Effector memory CD8-positive, alpha-beta T cell (primary cell): ENCODE data around the gene BACH2.
A peak's percentile ranks its signal among the peaks of the same experiment; 100 is the strongest.

Experiments used
- ATAC-seq: fragments of 150-1000 bp; cut with Tn5 transposase; replicated peaks from 2 replicates; pipeline ENCODE4 v1.10.0; 2021; ENCODE audit warnings: mild to moderate bottlenecking, moderate library complexity
- DNase-seq, 3 experiments: peaks; one replicate each; pipeline ENCODE4 v3.0.0; 2021
- H3K27ac Mint-ChIP-seq, 2 donors: one replicate each; pipeline ENCODE4 v1.8.0; 2022; ENCODE audit warnings: mild to moderate bottlenecking in 2 of 2, mixed read lengths in 2 of 2, moderate library complexity in 2 of 2
- H3K27me3 Mint-ChIP-seq, 2 donors: one replicate each; pipeline ENCODE4 v1.8.0; 2022; ENCODE audit warnings: mixed read lengths in 2 of 2
- H3K36me3 Mint-ChIP-seq: one replicate; pipeline ENCODE4 v1.8.0; 2022; ENCODE audit warnings: mild to moderate bottlenecking, moderate library complexity, mixed read lengths; ENCODE audit not compliant: insufficient read depth
- H3K4me1 Mint-ChIP-seq, 2 donors: one replicate each; pipeline ENCODE4 v1.8.0; 2022; ENCODE audit warnings: low read depth in 2 of 2, mixed read lengths in 2 of 2
- H3K4me3 Mint-ChIP-seq, 2 donors: one replicate each; pipeline ENCODE4 v1.8.0; 2022; ENCODE audit warnings: mild to moderate bottlenecking in 2 of 2, mixed read lengths in 2 of 2, moderate library complexity in 2 of 2
- H3K9me3 Mint-ChIP-seq, 2 donors: one replicate each; pipeline ENCODE4 v1.8.0; 2022; ENCODE audit warnings: mixed read lengths in 2 of 2

Gene BACH2

DNA sequence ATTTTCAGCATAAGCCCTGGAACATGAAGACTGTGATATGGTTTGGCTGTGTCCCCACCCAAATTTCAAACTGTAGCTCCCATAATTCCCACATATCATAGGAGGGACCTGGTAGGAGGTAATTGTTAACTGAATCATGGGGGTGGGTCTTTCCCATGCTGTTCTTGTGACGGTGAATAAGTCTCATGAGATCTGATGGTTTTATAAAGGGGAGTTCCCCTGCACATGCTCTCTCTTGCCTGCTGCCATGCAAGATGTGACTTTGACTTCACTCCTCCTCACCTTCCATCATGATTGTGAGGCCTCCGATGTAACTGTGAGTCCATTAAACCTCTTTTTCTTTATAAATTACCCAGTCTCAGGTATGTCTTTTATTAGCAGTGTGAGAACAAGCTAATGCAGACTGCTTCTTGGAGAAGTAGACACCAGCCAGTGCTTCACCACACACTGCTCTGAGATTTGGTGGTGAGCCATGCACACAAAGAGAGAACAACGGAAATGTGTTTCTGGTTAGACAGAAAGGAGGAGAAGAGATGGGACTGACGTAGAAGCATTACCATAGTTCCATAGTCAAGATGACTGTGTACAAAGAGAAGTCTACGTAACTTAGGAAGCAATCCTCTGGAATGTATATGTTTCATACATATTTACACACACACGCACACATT lies 97.8 kb downstream of the BACH2 start:
- DNase-seq = no peak
- Mint-ChIP-seq H3K27ac (no peak overlapping the region), H3K9me3 (no peaks in the 10 kb centered on the region), H3K36me3 (no peaks in the 10 kb centered on the region), H3K4me3 (no peak overlapping the region), H3K4me1 (peaks cover 7 to 8% of the 10 kb centered on the region in 2 donors), H3K27me3 (no peaks in the 10 kb centered on the region)
- ATAC-seq = no peak

DNA sequence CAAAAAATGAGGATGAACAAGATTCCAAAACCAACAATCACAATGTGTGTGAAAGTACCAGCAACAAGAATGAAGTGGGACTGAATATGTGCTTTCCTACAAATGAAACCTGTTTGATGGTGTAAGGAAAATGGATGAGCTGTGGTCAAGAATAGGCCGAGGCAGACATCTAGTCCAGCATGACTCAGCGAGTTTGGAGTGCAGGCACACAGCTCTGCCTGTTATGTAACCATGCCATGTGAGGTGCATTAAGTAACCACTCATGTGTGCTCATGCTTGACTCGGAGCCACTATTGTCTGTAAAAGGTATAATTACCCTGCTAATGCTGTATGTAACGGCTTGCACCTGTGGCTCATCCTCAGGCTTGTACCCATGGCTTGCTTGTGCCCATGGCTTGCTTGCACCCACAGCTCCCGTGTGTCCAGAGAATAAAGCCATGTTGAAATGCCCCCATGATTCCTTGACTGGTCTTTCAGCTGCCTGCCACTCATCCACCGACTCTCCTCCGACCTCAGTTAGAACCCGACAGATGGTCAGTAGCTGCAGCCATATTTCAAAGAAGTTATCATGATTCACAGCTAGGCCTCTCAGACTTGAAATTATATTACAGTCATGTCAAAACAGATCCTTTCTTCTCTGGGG lies 98.7 kb downstream of the BACH2 start:
- ATAC-seq = no peak
- no peaks in the 10 kb centered on the region for H3K9me3 Mint-ChIP-seq
- no peak overlapping the region for H3K4me3 Mint-ChIP-seq
- DNase-seq = no peak
- no peaks in the 10 kb centered on the region for H3K36me3 Mint-ChIP-seq
- no peak overlapping the region for H3K27ac Mint-ChIP-seq
- H3K4me1 Mint-ChIP-seq = peaks cover 7 to 8% of the 10 kb centered on the region in 2 donors
- H3K27me3 Mint-ChIP-seq = no peaks in the 10 kb centered on the region

DNA sequence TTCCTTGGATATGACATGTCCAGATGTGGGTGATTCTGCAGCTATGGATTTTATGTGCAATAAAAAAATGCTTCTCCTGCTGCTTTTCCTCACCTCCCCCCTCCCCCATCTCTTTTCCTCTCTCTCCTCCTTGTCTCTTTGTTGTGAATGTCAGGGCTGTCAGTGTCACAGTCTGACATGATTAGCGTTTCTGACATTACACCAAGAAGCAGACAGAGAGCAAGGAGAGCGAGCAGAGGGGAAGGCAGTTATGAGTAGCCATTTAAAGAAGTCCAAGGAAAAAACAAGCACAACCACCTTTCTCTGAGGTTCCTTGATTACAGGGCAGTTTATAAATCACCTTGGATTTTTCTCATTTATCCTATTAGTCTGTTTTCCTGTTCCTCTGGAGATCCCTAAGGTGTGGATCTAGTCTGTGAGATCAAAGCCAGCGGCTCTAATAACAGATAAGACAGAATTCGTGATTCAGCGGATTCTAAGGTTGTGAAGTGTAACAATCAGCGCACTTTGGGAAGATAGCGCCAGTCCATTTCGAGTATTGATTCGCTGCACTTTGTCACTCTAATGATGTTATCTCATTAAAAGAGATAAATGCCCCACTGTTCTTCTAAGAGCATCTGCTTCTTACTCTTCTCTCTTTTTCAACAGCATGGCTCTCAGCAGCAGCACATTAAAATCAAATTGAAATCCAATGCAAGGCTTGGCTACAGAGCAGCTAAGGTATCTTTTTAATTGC lies 101.4 kb downstream of the BACH2 start:
- H3K9me3 Mint-ChIP-seq = no peaks in the 10 kb centered on the region

DNA sequence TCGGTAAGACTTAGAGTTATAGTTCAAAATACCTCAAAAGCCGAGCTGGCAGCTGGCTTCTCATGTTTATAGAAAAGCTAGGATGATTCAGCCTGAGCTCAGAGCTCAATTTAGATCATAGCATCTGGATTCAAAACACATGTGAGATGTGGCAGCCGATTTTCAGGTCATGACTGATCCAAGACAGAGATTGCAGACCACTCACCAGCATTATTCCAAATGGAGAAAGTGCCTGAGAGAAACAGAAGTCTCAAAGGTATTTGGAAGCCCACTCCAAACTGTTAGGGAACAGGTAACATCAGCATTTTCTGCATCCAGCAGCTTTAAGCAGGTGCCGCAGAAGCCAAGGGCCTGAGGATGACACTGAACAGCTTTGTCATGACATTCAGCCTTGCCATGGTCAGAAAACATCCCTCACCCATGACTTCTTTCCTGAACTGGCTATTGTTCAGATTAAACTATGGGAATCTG lies 102.2 kb downstream of the BACH2 start:
- no peaks in the 10 kb centered on the region for H3K36me3 Mint-ChIP-seq
- peaks cover 0 to 4% of the 10 kb centered on the region in 2 donors for H3K4me1 Mint-ChIP-seq
- DNase-seq (no peak), ATAC-seq (no peak)
- no peaks in the 10 kb centered on the region for H3K9me3 Mint-ChIP-seq
- no peak overlapping the region for H3K4me3 Mint-ChIP-seq
- H3K27ac Mint-ChIP-seq = no peak overlapping the region
- H3K27me3 Mint-ChIP-seq = no peaks in the 10 kb centered on the region

More for the DNA sequence above, 101.4 kb downstream of the BACH2 start:
- H3K27me3 Mint-ChIP-seq = no peaks in the 10 kb centered on the region
- DNase-seq (no peak), ATAC-seq (no peak)
- H3K36me3 Mint-ChIP-seq = no peaks in the 10 kb centered on the region
- no peak overlapping the region for H3K27ac Mint-ChIP-seq
- peaks cover 0 to 4% of the 10 kb centered on the region in 2 donors for H3K4me1 Mint-ChIP-seq
- H3K4me3 Mint-ChIP-seq = no peak overlapping the region

DNA sequence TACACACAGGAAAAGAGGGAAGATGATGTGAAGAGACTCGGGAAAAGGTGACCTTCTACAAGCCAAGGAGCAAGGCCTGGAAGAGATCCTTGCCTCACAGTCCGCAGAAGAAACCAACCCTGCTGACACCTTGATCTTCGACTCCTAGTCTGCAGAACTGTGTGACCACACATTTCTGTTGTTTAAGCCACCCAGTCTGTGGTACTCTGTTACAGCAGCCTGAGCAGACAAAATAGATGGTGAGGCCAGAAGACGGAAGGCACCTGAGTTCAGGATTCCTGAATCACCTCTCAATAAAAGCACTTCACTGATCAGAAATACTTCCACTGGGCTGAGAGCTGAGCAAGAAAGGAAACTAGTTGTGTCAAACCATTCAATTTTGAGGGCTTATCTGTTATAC lies 103.3 kb downstream of the BACH2 start:
- H3K36me3 Mint-ChIP-seq = no peaks in the 10 kb centered on the region
- H3K27me3 Mint-ChIP-seq = no peaks in the 10 kb centered on the region
- H3K4me3 Mint-ChIP-seq = no peak overlapping the region
- H3K4me1 Mint-ChIP-seq = peaks cover 0 to 4% of the 10 kb centered on the region in 2 donors
- DNase-seq = no peak
- H3K27ac Mint-ChIP-seq = no peak overlapping the region
- no peaks in the 10 kb centered on the region for H3K9me3 Mint-ChIP-seq
- no peak for ATAC-seq

DNA sequence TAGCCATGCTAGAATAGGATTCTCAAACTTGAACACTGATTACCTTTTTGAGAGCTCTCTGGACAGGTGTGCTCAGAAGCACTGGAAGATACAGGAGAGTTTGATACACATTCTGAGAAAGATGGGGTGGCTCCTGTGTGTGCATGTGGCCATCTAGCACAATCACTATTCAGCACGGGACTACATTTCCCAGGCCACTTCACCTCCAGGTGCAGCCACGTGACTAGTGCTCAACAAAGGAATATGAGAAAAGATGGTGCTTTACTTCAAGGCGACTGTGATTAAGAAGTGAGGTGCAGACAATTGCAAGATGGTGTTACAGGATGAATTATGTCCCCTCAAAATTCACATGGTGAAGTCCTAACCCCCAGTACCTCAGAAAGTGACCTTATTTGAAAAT lies 103.8 kb downstream of the BACH2 start:
- H3K27ac Mint-ChIP-seq = peak overlapping the region in 1 of 2 donors; percentile 51
- no peaks in the 10 kb centered on the region for H3K27me3 Mint-ChIP-seq
- H3K36me3 Mint-ChIP-seq = no peaks in the 10 kb centered on the region
- no peaks in the 10 kb centered on the region for H3K9me3 Mint-ChIP-seq
- peaks cover 0 to 4% of the 10 kb centered on the region in 2 donors for H3K4me1 Mint-ChIP-seq
- DNase-seq (no peak), ATAC-seq (no peak)
- no peak overlapping the region for H3K4me3 Mint-ChIP-seq

DNA sequence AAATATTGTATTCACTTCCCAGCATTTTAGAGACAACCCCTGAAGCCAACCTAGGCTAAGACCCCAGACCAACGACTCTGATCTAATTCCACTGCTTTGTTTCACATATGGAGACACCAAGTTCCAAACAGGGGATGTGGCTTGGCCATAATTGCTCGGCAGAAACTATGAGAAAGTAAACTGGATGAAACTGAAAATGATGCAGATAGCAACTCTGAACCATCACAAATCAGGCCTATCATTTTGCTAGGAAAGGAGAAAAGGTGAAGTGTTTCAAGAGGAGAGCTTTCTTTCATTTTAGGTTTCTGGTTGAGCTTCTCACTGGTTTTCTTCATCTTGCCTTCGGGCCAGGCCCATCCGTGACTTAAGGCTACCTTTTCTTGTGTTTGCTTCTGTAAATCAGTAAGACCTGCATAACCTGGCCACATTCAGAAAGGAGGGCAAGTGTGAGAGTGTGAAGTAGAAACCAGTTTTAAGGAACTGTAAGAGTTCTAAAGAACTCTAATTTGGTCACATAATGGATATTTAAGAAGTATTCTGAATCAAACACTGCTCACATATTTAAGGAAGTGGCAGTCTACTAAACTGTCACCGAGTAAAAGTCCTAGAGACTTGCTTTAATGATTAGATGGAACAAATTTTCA lies 105.8 kb downstream of the BACH2 start:
- ATAC-seq (no peak), DNase-seq (no peak)
- Mint-ChIP-seq H3K4me1 (peaks cover 6 to 9% of the 10 kb centered on the region in 2 donors), H3K36me3 (no peaks in the 10 kb centered on the region), H3K27ac (no peak overlapping the region), H3K4me3 (no peak overlapping the region), H3K9me3 (no peaks in the 10 kb centered on the region), H3K27me3 (no peaks in the 10 kb centered on the region)

DNA sequence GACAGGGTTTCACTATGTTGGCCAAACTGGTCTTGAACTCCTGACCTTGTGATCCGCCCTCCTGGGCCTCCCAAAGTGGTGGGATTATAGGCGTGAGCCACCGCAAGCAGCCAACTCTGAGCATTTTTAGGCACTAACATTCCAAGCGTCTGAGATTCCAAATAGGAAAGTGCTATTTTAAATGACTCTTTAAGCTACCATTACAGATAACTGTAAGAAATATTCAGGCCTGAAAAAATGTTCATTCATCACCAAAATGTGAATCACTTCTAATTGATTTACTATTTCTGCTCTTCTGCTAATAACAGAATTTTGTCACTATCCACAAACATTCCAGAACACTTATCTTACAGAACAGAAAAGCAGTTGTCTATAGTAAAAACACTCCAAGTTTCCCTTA lies 106.5 kb downstream of the BACH2 start:
- Mint-ChIP-seq H3K9me3 (no peaks in the 10 kb centered on the region), H3K27me3 (no peaks in the 10 kb centered on the region), H3K4me1 (peaks cover 5 to 6% of the 10 kb centered on the region in 2 donors), H3K36me3 (no peaks in the 10 kb centered on the region), H3K4me3 (no peak overlapping the region), H3K27ac (no peak overlapping the region)
- ATAC-seq = no peak
- DNase-seq = no peak

DNA sequence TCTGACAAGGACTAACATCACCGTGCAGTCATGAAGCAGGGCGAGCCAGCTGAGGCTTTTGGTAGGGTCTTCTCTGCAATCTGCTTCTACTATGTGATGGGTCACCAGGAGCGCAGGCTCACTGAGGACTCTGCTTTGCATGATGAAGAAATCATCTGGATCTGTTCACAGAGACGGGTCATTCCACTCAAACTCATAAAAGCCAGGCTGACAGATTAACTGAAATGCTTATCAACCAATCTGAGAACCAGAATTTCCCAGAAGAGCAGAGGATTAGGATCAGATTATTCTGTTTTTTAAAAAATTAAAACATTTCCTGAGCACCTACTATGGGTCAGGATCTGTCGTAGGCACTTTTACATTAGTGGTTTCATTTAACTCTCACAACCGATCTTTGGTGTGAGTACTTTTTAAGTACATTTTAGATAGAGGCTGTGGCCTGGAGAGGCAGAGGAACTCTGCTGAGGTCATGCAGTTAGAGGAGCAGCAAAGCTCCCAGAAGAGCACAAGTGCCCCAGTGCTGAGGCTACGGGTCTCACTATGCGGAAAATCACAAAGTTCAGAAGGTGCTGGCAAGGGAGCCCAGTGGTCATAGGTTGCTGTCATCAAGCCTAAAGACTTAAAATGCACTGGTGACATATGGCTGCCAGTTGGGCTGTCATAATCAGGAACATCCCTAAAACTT lies 109.1 kb downstream of the BACH2 start:
- Mint-ChIP-seq H3K9me3 (no peaks in the 10 kb centered on the region), H3K36me3 (no peaks in the 10 kb centered on the region), H3K27me3 (no peaks in the 10 kb centered on the region), H3K27ac (peak overlapping the region in 1 of 2 donors; percentile 46), H3K4me3 (peak overlapping the region in 1 of 2 donors; percentile 48), H3K4me1 (peaks cover 5 to 6% of the 10 kb centered on the region in 2 donors)
- no peak for ATAC-seq
- DNase-seq = no peak

DNA sequence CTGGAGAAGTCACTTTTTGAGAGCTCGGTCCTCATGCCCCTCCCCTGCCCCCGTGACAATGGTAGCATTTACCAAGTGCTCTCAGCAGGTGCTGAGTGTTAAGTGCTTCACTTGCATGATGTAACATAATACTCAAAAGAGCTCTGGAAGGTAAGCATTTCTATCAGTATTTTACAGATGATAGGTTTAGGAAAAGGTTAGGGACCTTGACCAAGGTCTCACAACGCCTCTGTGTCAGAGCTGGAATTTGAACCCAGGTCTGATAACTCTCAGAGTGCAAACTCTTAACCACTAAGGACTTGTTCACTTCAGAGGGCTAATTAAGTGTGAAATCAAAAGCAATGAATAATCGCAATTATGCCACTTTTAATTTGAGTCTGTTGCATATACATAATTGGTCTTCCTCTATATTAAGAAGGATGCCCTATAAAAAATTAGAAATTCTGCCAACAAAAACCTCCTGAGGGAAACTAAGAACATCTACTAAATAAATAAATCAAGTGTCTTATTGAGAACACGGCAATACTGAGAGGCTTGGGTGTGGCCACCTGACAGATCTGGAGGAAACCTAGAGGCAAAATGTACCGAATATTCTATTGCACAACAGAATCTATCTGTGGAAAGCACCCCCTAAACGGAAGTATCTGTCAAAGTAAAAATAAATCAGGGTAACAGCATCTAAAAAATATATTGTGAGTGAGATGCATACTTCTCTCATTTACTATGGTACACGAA lies 109.8 kb downstream of the BACH2 start:
- ATAC-seq (peak; percentile 67), DNase-seq (no peak)
- peaks cover 5 to 6% of the 10 kb centered on the region in 2 donors for H3K4me1 Mint-ChIP-seq
- H3K27me3 Mint-ChIP-seq = no peaks in the 10 kb centered on the region
- peak overlapping the region in 1 of 2 donors; percentile 48 for H3K4me3 Mint-ChIP-seq
- no peaks in the 10 kb centered on the region for H3K36me3 Mint-ChIP-seq
- H3K9me3 Mint-ChIP-seq = no peaks in the 10 kb centered on the region
- peak overlapping the region in 1 of 2 donors; percentile 46 for H3K27ac Mint-ChIP-seq

DNA sequence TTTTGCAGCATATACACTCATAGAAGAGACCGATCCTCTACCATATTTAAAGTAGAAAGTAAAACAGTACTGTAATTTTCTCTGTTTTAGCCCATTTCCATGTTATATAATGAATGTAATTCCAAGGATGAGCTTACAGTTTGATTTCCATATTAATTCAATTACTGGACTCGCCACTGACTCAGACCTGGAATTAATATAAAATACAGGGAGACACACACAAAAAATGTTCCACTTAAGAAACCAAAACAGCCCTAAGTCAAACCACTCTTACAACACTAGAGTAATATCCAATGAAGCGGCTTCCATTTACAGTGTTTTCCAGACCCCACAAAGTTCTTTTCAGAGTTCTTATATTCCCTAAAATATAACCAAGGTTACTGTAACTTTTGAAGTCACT lies 110.6 kb downstream of the BACH2 start:
- Mint-ChIP-seq H3K27me3 (no peaks in the 10 kb centered on the region), H3K4me1 (peaks cover 5 to 6% of the 10 kb centered on the region in 2 donors), H3K36me3 (no peaks in the 10 kb centered on the region), H3K9me3 (no peaks in the 10 kb centered on the region), H3K27ac (no peak overlapping the region), H3K4me3 (no peak overlapping the region)
- DNase-seq (no peak), ATAC-seq (no peak)

DNA sequence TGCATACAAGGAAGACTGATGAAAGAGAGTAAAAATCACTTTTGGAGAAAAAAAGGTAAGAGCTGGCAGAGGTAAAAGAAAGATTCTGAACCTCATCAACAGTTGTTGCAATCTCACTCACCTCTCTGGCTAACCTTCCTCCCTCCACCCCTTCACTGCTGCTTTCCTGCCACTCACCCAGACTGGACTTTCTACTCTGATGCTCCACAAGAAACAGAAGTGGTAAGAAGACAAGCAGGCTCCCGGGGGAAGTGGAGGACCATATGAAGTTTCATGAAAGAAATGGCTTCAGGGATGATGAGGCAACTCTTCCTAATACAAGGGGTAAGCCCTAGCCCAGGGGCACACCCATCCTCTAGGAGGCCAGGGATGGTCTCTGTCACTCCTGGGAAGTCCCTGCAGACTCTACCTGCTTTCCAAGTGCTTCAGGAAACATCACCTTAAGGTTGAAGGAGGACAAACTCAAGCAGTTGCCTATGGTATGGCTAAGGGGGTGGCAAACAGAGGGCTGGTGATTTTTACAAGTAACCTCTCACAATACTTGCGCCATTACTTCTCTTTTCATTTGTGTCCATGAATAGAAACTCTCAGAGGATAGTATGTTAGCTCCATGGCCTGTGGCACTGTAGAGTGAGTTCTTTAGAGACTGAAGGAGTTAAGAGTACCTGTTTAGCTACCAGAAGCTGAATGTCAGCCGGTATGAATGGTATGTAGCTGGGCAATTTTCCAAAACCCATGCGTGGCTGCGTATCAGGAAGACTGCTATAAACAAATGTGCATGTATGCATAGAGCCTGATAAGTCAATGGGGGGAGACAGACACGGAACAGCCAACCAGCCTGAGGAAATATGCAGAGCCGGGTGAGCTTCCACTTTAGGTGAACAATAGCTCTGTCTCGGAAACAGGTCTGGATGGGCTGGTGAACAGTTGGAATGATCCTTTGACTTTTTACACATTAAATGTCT lies 112.0 kb downstream of the BACH2 start:
- Mint-ChIP-seq H3K27ac (no peak overlapping the region), H3K9me3 (no peaks in the 10 kb centered on the region), H3K27me3 (no peaks in the 10 kb centered on the region), H3K4me3 (no peak overlapping the region), H3K36me3 (no peaks in the 10 kb centered on the region), H3K4me1 (peaks cover 5 to 6% of the 10 kb centered on the region in 2 donors)
- DNase-seq (no peak), ATAC-seq (no peak)
